ENCODE data around the gene BEND3. TPM values are rescaled to one million over a fixed set of nuclear protein-coding genes. Genes with fewer than 3 reads are reported as not detected.

BEND3 gene
- total and polyA plus RNA-seq, 2 of the 8 experiments (the other 6 are each of a cell fraction or from before 2014, with no cell fraction given) = 25.2 to 38.8 TPM

DNA sequence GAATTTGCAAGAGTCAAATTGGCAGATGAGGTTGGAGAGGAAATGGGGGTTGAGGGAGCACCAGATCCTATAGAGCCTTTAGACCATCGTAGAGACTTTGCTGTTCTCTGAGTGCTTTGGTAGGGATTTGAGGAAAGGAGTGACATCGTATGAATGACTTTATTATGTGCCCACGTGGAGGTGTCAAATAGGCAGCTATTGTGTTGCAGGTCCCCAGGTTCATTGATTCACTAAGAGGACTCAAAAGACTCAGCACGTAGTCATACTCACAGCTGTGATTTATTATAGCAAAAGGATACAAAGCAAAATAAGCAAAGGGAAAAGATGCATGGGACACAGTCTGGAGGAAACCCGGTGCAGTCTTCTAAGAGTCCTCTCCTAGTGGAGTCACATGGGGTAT, 85.2 kb downstream of the BEND3 start:
- no peak overlapping the region for H2BK20ac ChIP-seq (ENCODE audit: low read length)
- FAIRE-seq (no peak), DNase-seq (ENCODE audit: low read depth in 1 of 2, low spot score in 2 of 2) (no peak)
- no peak overlapping the region for H2BK12ac ChIP-seq (ENCODE audit: low read depth, low read length)
- no peak overlapping the region for H3K23ac ChIP-seq (ENCODE audit: insufficient read length)
- no peak overlapping the region for H3K4ac ChIP-seq (replicated peaks; ENCODE audit: insufficient read length, low read depth, low read length)
- 88% methylated on average over 5 of the region's 5 CpGs; no CpG with 5 or more reads in 1 of the 2 experiments for WGBS, 2 experiments (ENCODE audit: extremely low coverage in 1 of 2, insufficient coverage in 1 of 2, insufficient read length in 1 of 2, insufficient replicate concordance in 2 of 2, low coverage in 1 of 2, low lambda C conversion rate in 2 of 2, missing lambda C conversion rate in 1 of 2)
- ChIA-PET CTCF (ENCODE audit: partially characterized antibody) (interaction anchor here (0.5 to 0.9 kb wide), 2 partner anchors 84 to 387 kb away, joined by 3 to 4 read pairs; no protein-coding TSS in a partner anchor), POLR2A (ENCODE audit: partially characterized antibody) (no interaction called here)
- no peak overlapping the region for H3K14ac ChIP-seq (ENCODE audit: insufficient read length)
- H4K91ac ChIP-seq (replicated peaks; ENCODE audit: insufficient read length, low read length) = no peak overlapping the region
- no peaks in the 10 kb centered on the region for H3K4me1 ChIP-seq (replicated peaks in 1 of 4; ENCODE audit: control insufficient read depth in 3 of 4, insufficient read depth in 4 of 4, low read length in 3 of 4)
- H3K27ac ChIP-seq (ENCODE audit: low read depth, low read length) = no peak overlapping the region
- no peak overlapping the region for H3K56ac ChIP-seq (replicated peaks; ENCODE audit: insufficient read length, low read depth, low read length)
- no peak overlapping the region for H3K4me3 ChIP-seq (ENCODE audit: extremely low read depth in 1 of 4, insufficient read depth in 2 of 4, low read depth in 3 of 4, low read length in 4 of 4)
- no peak overlapping the region for H4K8ac ChIP-seq (ENCODE audit: extremely low read depth, insufficient read depth, low read length)
- H3K23me2 ChIP-seq (ENCODE audit: low read depth, low read length) = peaks cover 2% of the 10 kb centered on the region; the same call in 1 of the 2 replicates
- no peak overlapping the region for H2BK5ac ChIP-seq (ENCODE audit: low read depth, low read length)
- H3K18ac ChIP-seq (ENCODE audit: extremely low read depth, low read length) = no peak overlapping the region
- H4K20me1 ChIP-seq (replicated peaks in 1 of 2; ENCODE audit: control insufficient read depth in 1 of 2, insufficient read depth in 2 of 2, low read length in 2 of 2) = no peaks in the 10 kb centered on the region
- no peak overlapping the region for H2BK120ac ChIP-seq (replicated peaks; ENCODE audit: low read depth, low read length)
- H3K9ac ChIP-seq (replicated peaks in 1 of 4; ENCODE audit: extremely low read depth in 1 of 4, low read depth in 3 of 4, low read length in 3 of 4) = no peak overlapping the region
- H2AFZ ChIP-seq (ENCODE audit: low read length) = no peak overlapping the region
- H3K27me3 ChIP-seq (replicated peaks in 1 of 4; ENCODE audit: control insufficient read depth in 3 of 4, extremely low read depth in 1 of 4, insufficient read depth in 3 of 4, low read length in 3 of 4) = no peaks in the 10 kb centered on the region
- no peak overlapping the region for H4K5ac ChIP-seq (ENCODE audit: insufficient read length, low read depth, low read length)
- peaks cover 2% of the 10 kb centered on the region; the same call in 1 of the 2 replicates for H3K79me1 ChIP-seq (ENCODE audit: low read depth, low read length)
- no peak overlapping the region for H2AK5ac ChIP-seq (ENCODE audit: low read depth, low read length)
- peak overlapping the region in 1 of 2 experiments; percentile 6; a peak in 1 of 4 replicates for H3K4me2 ChIP-seq (ENCODE audit: insufficient read depth in 1 of 2, low read depth in 2 of 2, low read length in 2 of 2)
- H3K9me3 ChIP-seq (ENCODE audit: insufficient read depth in 2 of 2, low read depth in 1 of 2, low read length in 1 of 2) = no peaks in the 10 kb centered on the region; a peak in 1 of 4 replicates
- no peaks in the 10 kb centered on the region for H3K36me3 ChIP-seq (ENCODE audit: control insufficient read depth in 2 of 4, insufficient read depth in 4 of 4, low read length in 3 of 4)
- no peaks in the 10 kb centered on the region; a peak in 1 of 4 replicates for H3K79me2 ChIP-seq (ENCODE audit: control insufficient read depth in 1 of 2, insufficient read depth in 2 of 2, low read length in 2 of 2)
- H2BK15ac ChIP-seq (ENCODE audit: low read length) = no peak overlapping the region
- TF ChIP-seq BACH1 (IDR thresholded peaks at IDR 0.05; ENCODE audit: low read length) = no peak
- no peak for TF ChIP-seq SIRT6 (IDR thresholded peaks at IDR 0.05; ENCODE audit: low read length)
